ENCODE data around the gene ATP2B3. TPM values are rescaled to one million over a fixed set of nuclear protein-coding genes. Genes with fewer than 3 reads are reported as not detected.
A peak's percentile ranks its signal among the peaks of the same experiment; 100 is the strongest.

Gene ATP2B3
- total RNA-seq, 1 donor from 2014 or later, result not detected

DNA sequence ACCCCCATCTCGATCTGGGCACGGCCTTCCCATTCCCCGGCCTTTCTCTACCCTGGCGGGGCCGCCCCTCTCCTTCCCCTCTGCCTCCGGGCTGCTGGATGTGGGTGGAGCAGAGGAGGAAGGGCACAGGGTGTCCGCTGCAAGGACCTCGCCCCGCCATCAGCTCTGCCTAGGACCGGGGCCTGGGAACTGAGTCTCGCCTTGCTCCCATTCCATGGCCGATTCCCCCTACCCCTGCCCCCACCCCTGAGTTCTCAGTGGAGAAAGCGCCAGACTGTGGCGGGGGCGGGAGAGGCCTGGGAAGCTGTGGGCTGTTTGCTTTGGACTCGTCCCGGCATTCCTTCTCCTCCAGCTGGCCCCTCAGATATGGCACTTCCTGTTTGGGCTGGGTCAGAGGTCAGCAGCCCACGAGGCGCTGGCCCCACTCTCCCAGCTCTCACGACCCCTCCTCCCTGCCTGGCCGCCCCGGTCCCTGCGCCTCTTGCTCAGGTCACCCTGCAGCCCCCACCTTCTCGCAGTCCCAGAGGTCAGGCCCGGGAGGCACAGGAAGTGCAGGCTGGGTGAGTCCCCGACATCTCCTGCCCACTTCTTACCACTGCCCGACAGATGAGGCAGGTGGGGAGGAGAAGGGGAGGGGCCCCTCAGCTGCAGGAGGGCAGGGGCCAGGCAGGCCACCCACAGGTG, 29.1 kb upstream of the ATP2B3 start:
- DNase-seq (ENCODE audit: low read depth, low spot score), result peak; percentile 66

DNA sequence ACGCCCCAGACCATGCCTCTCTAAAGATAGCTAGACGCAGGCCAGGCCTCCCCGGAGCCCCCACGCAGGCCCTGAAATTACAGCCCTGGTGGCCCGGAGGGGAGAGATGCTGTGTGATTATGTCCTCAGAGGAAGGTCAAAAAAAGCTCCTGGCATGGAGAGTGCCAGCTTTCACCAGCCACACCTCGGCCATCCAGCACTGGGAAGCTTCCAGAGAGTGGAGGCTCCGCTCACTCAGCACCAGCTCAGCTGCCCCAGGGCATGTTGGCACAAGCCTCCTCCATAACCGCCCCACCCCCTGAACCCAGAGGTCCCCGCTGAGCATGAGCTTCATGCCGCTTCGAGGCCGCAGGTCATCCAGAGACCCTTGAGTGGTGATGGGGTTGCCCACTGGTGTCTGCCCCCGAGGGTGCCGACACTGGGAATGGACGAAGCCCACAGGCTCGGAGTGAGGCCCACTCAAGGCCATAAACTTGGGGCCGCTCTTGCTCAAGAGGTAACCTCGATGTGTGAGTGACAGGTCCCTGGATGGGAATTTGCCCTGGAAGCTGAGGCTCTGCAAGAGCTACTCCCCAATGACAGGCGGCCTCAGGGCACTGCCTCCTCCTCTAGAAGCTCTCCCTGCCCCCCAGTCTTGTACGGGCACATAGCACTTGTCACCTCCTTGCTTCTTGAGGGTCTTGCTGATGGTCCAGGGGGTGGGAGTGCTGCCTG, 27.1 kb upstream of the ATP2B3 start:
- no peak for DNase-seq (ENCODE audit: low read depth, low spot score)

DNA sequence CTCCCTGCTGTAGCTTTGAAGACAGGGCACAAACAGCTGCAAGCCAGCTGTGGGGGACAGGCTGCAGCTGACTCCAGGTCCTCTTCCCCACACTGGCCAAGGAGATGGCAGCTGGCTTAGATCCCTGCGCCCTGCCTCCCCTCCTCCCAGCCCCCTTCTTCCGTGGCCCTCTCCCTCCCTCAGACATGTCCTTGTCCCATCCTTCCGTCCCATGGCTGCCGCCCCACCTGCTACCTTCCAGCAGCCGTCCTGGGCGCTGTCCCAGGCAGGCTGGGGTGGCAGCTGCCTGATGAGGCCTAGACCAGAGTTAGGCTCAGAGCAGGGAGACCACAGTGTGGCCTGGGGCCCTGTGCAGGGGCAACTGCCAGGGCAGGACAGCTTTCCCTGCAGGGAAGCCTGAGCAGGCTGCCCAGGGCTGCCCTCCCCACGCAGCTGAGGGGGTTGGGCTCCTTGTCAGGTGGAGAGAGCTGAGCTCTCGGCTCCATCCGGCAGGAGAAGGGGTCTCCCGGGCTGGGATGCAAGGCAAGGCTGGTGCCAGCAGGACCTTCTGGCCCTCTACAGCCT, 26.0 kb upstream of the ATP2B3 start:
- DNase-seq (ENCODE audit: low read depth, low spot score), result no peak

- DNase-seq (ENCODE audit: low read depth, low spot score), result no peak
These were observed 25.5 kb upstream of the ATP2B3 start for GRCh38 chrX:153491918-153492317.

GRCh38 chrX:153492543-153492942, 24.9 kb upstream of the ATP2B3 start:
- no peak for DNase-seq (ENCODE audit: low read depth, low spot score)

- DNase-seq (ENCODE audit: low read depth, low spot score), result no peak
These were observed 24.4 kb upstream of the ATP2B3 start for GRCh38 chrX:153493085-153493484.

GRCh38 chrX:153494061-153494460, 23.4 kb upstream of the ATP2B3 start:
- DNase-seq (ENCODE audit: low read depth, low spot score), result no peak

DNA sequence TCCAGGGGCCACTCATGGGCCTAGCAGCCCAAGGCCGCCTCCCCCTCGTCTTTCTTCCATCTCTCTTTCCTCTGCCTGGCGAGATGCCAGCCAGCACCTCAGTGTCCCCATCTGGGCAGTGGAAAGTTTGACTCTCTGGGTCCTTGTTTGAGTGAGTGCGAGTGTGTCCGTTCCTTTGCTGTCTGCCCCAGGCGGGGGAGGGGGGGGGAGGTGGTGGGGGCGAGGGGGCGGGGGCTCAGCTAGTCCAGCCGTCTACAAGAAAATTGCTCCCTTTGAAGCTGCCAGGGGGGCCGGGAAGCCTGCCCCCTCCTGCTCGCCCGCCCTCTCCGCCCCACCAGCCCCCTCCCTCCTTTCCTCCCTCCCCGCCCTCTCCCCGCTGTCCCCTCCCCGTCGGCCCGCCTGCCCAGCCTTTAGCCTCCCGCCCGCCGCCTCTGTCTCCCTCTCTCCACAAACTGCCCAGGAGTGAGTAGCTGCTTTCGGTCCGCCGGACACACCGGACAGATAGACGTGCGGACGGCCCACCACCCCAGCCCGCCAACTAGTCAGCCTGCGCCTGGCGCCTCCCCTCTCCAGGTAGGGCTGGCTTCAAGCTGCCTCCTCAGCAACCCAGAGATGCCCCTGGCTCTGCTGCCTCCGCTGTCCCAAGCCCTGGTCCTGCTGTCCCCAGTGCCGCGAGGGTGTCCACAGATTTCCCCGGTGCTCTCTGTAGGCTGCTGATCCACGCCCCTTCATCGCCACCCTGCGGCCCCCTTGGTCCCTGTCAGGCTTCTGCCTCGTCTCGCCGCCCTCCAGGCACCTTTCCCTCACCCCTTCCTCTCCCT, 22.7 kb upstream of the ATP2B3 start, which contains the start of gene BGN:
Gene BGN (plus strand): TSS at position 440 of the 821 bp plus-strand sequence. CDS start 9,652 bp downstream, outside the sequence.
- DNase-seq (ENCODE audit: low read depth, low spot score), result peak; percentile 32

GRCh38 chrX:153495362-153495751, 22.1 kb upstream of the ATP2B3 start:
- no peak for DNase-seq (ENCODE audit: low read depth, low spot score)

- DNase-seq (ENCODE audit: low read depth, low spot score), result no peak
These were observed 21.4 kb upstream of the ATP2B3 start for GRCh38 chrX:153495903-153496589.

- no peak for DNase-seq (ENCODE audit: low read depth, low spot score)
These were observed 20.9 kb upstream of the ATP2B3 start for GRCh38 chrX:153496590-153496959.

- DNase-seq (ENCODE audit: low read depth, low spot score), result no peak
These were observed 19.0 kb upstream of the ATP2B3 start for GRCh38 chrX:153498453-153498852.

DNA sequence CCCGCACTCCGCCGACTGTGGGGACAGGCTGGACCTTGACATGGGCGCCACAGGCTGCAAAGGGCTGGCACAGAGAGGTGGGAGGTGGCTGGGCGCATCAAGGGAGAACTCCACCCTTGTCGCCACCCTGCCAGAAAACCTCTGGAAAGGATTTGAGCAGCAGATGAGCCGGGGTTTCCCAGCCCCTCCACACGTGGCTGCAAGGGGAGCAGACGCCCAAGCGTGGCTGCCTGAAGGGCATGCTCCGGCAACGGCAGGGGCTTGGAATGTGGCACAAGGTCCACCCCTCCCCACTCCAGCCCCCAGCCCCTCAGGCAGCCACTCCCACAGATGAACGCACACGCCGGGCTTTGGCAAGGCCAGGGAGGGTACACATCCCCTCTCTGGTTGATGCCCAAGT, 18.1 kb upstream of the ATP2B3 start:
- no peak for DNase-seq (ENCODE audit: low read depth, low spot score)

DNA sequence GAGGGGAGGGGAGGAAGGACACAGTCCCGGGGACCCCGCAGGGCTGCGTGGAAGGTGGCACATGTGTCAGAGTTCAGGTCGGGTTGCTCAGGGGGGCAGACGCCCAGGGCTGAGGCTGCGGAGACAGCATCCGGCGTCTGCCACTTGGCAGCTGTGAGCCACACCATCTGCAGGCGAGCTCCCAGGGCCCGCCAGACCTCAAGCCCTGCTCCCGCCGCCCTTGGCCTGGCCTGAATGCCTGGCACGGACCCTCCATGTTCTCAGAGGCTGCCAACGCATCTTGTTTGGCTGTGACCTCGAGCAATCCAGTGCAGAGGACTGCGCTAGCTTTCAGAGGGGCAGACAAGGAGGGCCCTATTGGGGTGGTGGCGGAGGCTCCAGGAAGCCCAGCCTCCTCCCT, 17.6 kb upstream of the ATP2B3 start:
- DNase-seq (ENCODE audit: low read depth, low spot score), result no peak

DNA sequence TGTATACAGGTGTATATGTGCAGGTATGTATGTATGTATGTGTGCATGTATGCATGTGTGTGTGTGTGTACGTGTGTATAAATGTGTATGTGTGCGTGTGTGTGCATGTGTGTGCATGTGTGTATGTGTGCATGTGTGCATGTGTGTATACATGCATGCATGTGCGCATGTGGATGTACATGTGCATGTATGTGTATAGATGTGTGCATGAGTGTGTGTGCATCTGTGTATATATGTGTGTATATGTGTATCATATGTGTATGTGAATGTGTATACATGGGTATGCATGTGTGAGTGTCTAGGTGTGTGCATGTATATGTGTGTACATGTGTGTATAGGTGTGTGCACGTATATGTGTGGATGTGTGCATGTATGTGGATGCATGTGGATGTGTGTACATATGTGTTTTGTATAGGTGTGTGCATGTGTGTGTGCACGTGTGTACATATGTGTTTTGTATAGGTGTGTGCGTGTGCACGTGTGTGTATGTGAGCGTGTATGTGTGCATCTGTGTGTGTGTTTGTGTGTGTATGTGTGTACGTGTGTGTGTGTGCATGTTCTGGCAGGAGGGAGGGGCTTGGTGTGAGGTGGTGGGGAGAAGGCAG, 16.7 kb upstream of the ATP2B3 start:
- DNase-seq (ENCODE audit: low read depth, low spot score), result no peak

- no peak for DNase-seq (ENCODE audit: low read depth, low spot score)
These were observed 15.9 kb upstream of the ATP2B3 start for GRCh38 chrX:153501530-153501929.

- DNase-seq (ENCODE audit: low read depth, low spot score), result no peak
These were observed 15.3 kb upstream of the ATP2B3 start for GRCh38 chrX:153502131-153502530.

DNA sequence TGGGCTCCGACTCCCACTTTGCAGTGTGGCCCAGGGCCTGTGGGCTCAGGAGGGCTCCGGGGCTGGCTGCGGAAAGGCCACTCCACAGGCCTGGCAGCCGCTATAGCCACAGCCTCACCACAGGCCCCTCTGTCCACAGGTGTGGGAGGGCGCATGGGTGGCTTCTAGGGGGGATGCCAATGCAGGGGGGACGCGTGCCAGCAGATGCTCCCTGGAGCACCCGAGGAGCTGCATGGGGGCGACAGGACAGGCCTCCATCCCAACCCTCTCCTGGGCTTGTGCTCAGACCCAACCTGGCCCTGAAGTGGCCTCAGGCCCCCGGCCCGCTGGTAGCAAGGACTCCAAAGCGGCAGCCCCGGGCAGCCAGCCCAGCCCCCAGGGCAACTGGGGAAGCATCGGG, 14.6 kb upstream of the ATP2B3 start:
- DNase-seq (ENCODE audit: low read depth, low spot score), result no peak

GRCh38 chrX:153504445-153505016, 12.9 kb upstream of the ATP2B3 start:
- no peak for DNase-seq (ENCODE audit: low read depth, low spot score)

GRCh38 chrX:153505361-153505760, 12.1 kb upstream of the ATP2B3 start:
- DNase-seq (ENCODE audit: low read depth, low spot score), result no peak
